Erythroblast (primary cell): ENCODE measurements around the gene PLSCR5.
A peak's percentile ranks its signal among the peaks of the same experiment; 100 is the strongest.

Source experiments
- DNase-seq, 2 experiments: peaks; one replicate each; lab custom pipeline; 2025; lab: John Stamatoyannopoulos, UW
- GATA1 ChIP-seq: IDR thresholded peaks from 2 replicates; pipeline ENCODE4 v1.6.1; 2011; ENCODE audit warnings: low read depth, mild to moderate bottlenecking, control low read depth, low read length, moderate library complexity
- POLR2A ChIP-seq: IDR thresholded peaks from 2 replicates; pipeline ENCODE4 v1.6.1; 2011; ENCODE audit warnings: mild to moderate bottlenecking, low read length

PLSCR5 gene

DNA sequence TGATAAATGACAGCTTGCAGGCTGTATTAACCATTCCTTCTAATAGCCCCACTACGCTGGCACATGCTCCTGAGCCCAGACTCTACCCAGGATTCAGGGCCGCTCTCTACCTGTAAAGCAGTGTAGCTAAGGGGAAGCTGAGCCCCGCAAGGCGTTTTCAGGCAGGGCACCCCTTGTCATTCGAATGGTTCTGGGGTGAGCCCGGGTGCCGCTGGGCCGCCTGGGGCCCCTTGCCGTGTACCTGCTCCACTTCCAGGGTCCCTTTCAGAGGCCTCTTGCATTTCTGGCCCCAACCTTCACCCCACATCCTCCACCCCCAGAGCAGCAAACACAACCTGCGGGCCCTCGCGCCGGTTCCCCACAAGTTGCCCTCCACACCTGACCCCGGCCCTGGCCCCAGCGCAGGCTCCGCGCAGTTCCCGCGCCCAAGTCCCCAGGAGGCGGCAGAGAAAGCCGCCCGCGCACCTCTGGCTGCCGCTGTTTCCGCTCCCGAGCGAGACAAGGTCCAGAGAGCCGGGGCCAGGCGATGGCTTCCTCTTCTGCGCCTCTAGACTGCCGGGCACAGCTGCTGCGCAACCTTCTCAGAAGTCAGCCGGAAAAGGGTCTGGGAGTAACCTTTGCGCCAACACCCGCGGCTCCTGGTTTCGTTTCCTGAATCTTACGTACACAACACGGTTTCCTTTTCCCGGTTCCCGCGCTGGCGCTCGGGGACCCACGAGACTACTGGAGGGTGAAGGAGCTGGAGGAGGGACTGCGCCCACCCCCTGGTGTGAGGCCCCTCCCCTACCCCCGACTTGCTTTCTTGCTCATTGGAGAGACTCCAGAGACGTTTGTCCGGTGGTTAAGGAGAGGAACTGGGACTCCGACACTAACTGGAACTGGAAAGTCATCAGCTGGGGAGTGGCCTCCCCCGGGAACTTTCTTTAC lies 60.9 kb downstream of the PLSCR5 start, which contains the start of gene PLSCR1:
Gene PLSCR1 (minus strand): TSS at position 606 of the 927 bp plus-strand sequence. CDS start 8,055 bp downstream, outside the sequence.
- peak; percentile 87 to 89 for DNase-seq
- no peak for TF ChIP-seq GATA1
- TF ChIP-seq POLR2A, result peak; percentile 80

DNA sequence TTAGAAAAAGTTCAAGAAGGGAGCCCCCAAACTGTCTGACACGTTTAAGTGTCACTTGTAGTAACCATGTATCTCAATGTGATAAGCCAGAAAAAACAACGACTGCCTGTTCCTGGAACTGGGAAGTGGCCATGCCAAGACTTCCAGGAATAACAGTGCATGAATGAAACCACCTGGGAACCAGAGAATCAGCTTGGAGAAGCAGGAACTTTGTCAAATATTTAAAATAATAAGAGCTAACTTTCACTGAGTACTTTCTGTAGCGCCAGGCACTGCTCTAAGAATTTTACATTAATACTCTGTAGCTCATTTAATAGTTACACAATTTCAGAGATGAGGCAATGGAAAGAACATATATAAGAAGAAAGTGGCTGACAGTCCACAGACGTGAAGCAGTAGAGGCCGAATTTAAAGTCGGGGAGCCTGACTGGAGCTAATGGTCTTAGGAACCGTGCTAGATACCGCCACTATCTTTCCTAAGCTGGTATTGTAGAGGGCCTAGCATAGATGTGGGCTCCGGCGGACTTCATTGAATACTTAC lies 61.6 kb downstream of the PLSCR5 start:
- peak; percentile 71 to 75 for DNase-seq
- TF ChIP-seq GATA1 (no peak), POLR2A (no peak)

DNA sequence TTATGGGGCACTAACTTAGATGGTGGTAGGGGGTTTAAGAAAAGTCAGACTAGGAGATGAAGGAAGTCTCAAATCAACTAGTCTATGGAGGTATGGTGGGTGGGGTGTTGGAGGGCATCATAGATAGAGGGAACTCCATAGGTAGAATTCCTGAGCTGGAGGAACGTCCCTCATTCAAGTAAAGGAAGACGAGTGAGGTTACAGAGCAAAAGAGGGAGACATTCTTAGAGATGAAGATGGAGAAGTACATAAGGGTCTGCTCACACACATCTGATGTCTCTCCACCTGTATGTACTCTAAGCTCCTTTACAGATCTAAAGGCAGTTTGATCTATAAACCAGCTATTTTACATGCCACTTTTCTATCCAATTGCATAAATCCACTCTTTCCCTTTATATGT lies 62.2 kb downstream of the PLSCR5 start:
- no peak for DNase-seq
- no peak for TF ChIP-seq POLR2A
- no peak for TF ChIP-seq GATA1

DNA sequence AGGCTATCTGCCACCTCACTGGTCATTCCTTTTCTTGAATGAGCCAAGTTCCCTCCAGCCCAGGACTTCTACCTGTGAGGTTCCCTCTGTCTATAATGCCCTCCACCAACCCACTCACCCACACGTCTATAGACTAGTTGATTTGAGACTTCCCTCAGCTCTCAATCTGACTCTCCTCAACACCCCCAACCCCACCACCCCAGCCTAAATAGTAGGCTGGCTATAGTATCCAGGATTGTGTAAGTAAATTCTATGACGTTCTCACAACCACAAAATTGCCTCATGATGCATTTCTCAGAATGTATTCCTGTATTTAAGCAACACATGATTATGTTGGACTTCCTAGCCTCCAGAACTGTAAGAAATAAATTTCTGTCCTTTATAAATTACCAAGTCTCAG lies 63.0 kb downstream of the PLSCR5 start:
- TF ChIP-seq GATA1 (no peak), POLR2A (no peak)
- DNase-seq, result peak in 1 of 2 experiments; percentile 30

DNA sequence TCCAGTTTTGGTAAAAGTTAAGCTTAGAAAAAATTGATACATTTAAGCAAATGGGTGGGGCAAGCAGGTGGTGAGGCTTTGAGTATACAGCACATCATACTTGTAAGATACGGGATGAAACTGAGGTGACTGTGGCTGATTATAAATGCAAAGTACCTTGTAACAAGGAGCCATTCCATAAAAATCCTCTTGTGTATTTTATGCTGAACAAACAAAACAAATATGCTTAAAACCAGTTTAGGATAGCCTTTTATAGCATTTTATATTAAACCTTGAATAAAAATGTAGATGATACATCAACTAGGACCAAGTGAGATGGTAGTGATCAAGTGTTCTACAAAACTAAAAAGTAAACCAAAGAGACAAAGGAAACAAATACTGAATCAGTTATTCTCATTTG lies 64.2 kb downstream of the PLSCR5 start:
- TF ChIP-seq GATA1 (no peak), POLR2A (no peak)
- DNase-seq, result no peak

DNA sequence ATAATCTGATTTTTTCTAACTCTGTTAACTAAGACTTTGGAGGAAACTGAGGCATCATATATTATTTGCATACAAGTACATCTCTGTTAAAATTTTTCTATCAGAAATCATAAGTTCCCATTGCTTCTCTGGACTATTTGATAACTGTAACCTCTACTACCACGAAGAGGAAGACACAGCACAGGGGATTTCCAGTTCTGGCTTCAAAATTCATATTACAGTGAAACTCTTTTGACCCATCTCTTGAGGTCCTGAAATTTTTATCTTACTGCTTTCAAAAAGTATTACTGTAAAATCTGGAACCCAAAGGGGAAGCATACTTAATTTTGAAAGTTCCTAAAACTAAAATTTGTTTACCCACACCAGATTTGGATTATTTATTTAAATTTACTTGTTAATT lies 64.9 kb downstream of the PLSCR5 start:
- TF ChIP-seq POLR2A (no peak), GATA1 (no peak)
- DNase-seq, result no peak

DNA sequence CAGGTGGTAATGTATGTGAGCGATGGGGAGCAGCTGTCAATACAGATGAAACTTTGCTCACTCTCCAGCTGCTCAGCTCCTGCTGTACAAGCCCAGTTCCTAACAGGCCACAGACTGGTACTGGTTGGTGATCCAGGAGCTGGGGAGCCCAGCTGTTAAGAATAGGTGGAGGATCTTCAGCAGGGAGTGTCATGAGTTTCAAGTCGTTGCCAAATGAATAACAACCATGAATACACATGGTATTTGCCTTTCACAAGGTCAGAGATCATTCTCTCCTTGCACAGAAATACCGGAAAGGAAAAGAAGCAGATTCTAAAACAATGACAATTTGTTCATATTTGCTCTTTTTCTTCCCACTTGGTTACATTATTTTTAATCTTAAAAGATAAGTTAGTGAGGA lies 65.8 kb downstream of the PLSCR5 start:
- TF ChIP-seq POLR2A (no peak), GATA1 (no peak)
- no peak for DNase-seq

DNA sequence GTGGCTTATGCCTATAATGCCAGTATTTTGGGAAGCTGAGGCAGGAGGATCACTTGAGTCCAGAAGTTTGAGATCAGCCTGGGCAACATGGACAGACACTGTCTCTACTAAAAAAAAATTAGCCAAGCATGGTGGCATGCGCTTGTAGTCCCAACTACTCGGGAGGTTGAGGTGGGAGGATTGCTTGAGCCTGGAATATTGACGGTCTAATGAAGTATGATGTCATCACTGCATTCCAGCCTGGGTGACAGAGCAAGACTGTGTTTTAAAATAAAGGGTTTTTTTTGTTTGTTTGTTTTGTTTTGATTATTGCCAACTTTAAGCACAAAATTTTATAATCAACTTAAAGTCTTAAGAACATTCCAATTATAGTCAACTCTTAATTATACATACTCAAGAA lies 67.5 kb downstream of the PLSCR5 start:
- DNase-seq, result no peak
- TF ChIP-seq GATA1 (no peak), POLR2A (no peak)

DNA sequence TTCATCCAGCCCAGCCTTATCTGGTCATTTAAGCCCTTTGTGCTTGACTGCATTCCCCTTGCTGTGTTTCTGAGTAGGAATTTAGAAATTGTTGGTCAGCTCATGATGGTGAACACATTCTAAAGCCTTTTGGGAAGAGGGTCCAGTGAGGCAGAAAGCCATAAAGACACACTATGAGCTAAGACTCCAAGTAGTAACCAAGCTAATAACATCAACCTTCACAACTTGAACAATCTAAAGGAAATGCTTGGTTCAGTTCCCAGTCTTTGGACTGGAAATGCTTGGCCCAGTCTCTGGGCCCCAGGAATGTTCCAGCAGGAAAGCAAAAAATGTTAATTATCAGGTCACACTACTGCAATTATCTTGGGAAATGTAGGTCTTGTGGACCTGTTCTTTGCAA lies 68.5 kb downstream of the PLSCR5 start:
- no peak for TF ChIP-seq POLR2A
- no peak for TF ChIP-seq GATA1
- DNase-seq, result no peak
